ENCODE results near the gene RAET1G.

The RAET1G gene

GRCh38 chr6:149881860-149882259 is 41.1 kb downstream of the RAET1G start:
- DNase-seq (ENCODE audit: low read depth in 2 of 2), result no peak
- TF ChIP-seq CTCF (IDR thresholded peaks at IDR 0.05; ENCODE audit: low read depth, low read length), result no peak
- H3K4me3 ChIP-seq (replicated peaks in 1 of 2; ENCODE audit: low read depth in 2 of 2, low read length in 2 of 2), result no peak overlapping the region

GRCh38 chr6:149881066-149881766 is 41.7 kb downstream of the RAET1G start:
- no peak for DNase-seq (ENCODE audit: low read depth in 2 of 2)
- no peak overlapping the region for H3K4me3 ChIP-seq (replicated peaks in 1 of 2; ENCODE audit: low read depth in 2 of 2, low read length in 2 of 2)
- TF ChIP-seq CTCF (IDR thresholded peaks at IDR 0.05; ENCODE audit: low read depth, low read length), result no peak

- H3K4me3 ChIP-seq (replicated peaks in 1 of 2; ENCODE audit: low read depth in 2 of 2, low read length in 2 of 2), result no peak overlapping the region
- no peak for DNase-seq (ENCODE audit: low read depth in 2 of 2)
- no peak for TF ChIP-seq CTCF (IDR thresholded peaks at IDR 0.05; ENCODE audit: low read depth, low read length)
Measured at GRCh38 chr6:149877659-149878058, 45.3 kb downstream of the RAET1G start.

GRCh38 chr6:149876241-149876933 is 46.5 kb downstream of the RAET1G start:
- H3K4me3 ChIP-seq (replicated peaks in 1 of 2; ENCODE audit: low read depth in 2 of 2, low read length in 2 of 2), result no peak overlapping the region
- DNase-seq (ENCODE audit: low read depth in 2 of 2), result no peak
- no peak for TF ChIP-seq CTCF (IDR thresholded peaks at IDR 0.05; ENCODE audit: low read depth, low read length)

- H3K4me3 ChIP-seq (replicated peaks in 1 of 2; ENCODE audit: low read depth in 2 of 2, low read length in 2 of 2), result no peak overlapping the region
- no peak for TF ChIP-seq CTCF (IDR thresholded peaks at IDR 0.05; ENCODE audit: low read depth, low read length)
- no peak for DNase-seq (ENCODE audit: low read depth in 2 of 2)
Measured at GRCh38 chr6:149872233-149872632, 50.7 kb downstream of the RAET1G start.

GRCh38 chr6:149871182-149871581 is 51.7 kb downstream of the RAET1G start:
- DNase-seq (ENCODE audit: low read depth in 2 of 2), result no peak
- TF ChIP-seq CTCF (IDR thresholded peaks at IDR 0.05; ENCODE audit: low read depth, low read length), result no peak
- no peak overlapping the region for H3K4me3 ChIP-seq (replicated peaks in 1 of 2; ENCODE audit: low read depth in 2 of 2, low read length in 2 of 2)

Measured in cardiac fibroblast (primary cell).